Stimulated activated CD8-positive, alpha-beta memory T cell treated with anti-CD3 and anti-CD28 coated beads, Interleukin-12 subunit alpha, Interleukin-12 subunit beta, amount 100 ng/mL, for 4 hours (primary cell): ENCODE data around the gene GFPT1.
A peak's percentile ranks its signal among the peaks of the same experiment; 100 is the strongest.

Experiments
- DNase-seq: peaks from one replicate; pipeline ENCODE4 v3.0.0-alpha.2; 2020; ENCODE audit warnings: low read depth

The GFPT1 gene

DNA sequence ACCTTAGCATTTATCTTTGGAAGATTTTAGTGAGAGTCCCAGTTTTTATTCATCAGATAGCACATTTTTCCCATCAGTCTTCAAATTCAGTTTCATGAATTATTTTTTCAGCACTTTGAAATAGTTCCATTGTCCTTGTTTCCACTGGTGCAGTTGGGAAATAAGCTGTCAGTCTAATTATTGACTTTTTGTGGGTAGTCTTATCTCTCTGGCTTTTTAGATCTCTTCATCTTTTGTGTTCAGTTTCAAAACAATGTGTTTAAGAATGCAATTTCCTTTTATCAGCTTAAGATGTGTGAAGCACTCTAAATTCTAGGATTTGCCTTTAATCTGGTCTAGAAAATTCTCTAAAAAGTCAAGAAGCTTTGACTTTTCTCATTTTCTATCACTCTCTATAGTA is 70.5 kb downstream of the GFPT1 start:
- DNase-seq = no peak

DNA sequence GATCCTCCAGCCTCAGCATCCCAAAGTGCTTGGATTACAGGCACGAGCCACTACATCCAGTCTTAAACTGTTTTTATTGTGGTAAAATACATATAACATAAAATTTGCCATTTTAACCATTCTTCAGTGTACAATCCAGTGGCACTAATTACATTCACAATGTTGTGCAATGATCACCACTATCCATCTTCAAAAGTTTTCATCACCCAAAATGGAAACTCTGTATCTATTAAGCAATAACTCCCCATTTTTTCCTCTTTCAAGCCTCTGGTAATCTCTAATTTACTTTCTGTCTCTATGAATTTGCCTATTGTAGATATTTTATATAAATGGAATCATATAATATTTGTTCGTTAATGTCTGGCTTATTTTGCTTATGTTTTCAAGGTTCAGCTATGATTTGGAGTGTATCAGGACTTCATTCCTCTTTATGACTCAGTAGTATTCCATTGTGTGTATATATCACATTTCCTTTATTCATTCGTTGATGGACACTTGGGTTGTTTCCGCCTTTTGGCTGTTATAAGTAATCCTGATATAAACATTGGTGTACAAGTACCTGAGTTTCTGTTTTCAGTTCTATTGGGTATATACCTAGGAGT is 71.8 kb downstream of the GFPT1 start:
- DNase-seq = no peak

GRCh38 chr2:69311024-69311416 is 76.0 kb downstream of the GFPT1 start:
- DNase-seq = no peak

DNA sequence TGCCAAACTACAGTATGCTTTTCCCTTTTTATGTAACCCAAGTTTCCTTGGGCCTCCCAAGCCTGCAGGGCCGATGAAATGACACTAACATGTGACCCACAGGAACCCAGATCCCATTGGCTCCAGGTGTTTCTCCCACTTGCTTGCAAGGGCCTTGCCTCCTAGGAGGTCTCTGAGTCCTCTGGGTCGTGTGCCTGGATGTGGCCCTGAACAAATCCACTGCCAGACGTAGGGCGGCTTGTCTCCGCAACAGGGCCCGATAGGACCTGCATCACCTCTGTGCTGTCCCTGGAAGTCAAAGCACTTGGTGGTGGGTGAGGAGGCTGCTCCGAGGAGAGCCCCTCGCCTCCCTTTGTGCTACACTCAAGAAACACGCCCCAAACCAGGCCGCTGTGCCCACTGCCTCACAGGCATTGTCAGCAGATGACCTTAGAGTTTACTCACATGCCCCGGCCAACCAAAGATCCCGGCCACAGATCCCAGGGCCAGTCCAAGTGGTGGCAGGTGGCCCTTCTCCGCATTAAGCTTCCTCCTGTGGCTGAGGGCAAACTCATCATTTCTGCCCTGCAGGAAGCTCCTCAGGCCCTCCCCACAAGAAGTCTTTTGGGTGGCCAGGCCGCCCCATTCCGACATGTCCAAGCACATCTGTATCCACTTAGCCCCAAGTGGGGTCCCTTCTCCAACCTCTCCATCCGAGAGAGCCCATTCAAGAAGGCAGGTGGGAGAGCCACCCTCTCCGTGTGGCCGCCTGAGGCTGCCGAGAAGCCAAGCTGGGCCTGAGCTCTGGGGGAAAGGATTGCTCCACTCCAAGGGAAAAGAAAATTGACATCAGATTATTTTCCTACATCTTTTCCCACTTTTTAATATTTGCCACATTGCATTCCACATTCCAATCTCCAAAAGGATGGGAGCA is 76.7 kb downstream of the GFPT1 start:
- DNase-seq = no peak

GRCh38 chr2:69309351-69310110 is 77.5 kb downstream of the GFPT1 start:
- DNase-seq = no peak

DNA sequence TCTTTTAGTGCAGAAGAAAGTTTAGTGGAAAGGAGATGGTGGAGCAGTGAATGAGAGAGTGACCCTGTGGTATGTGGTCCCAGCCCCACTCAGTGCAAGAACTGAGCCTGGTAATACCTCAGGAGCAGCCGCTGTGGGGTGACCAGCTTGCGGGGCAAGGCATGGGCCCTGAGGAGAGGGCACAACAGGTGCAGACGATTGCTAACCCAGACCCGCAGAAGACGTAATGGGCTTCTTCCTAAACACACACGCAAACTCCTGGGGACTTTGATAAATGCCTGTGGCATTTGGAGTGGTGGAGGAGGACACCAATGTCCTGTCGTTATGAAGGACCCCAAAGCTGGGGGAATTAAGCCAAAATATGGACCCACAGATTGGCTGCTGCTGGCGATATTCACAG is 78.7 kb downstream of the GFPT1 start:
- DNase-seq = no peak

DNA sequence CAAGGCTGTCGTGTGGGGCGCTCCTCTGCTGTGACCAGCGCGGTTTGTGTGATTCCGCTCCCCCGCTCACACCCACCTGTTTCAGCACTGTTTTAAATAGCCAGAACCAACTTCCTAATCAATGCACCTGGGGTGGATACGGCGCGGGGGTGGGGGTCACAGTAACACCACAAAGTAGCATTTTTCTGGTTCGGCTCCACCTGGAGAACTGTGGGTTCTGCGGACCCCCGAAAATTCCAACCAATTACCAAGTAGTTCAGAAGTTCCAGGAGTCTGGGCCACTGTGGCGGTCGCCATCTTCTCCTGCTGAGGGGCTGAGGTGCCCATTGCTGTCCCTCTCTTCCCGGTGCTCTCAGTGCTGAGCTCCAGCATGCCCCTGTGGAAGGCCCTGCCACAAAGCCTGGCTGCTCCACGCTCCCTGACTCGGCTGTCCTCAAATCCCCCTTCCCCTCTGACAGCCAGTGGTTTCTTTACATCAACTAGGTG is 79.4 kb downstream of the GFPT1 start:
- DNase-seq = no peak

GRCh38 chr2:69306822-69307578 is 80.0 kb downstream of the GFPT1 start:
- DNase-seq = peak; percentile 43

DNA sequence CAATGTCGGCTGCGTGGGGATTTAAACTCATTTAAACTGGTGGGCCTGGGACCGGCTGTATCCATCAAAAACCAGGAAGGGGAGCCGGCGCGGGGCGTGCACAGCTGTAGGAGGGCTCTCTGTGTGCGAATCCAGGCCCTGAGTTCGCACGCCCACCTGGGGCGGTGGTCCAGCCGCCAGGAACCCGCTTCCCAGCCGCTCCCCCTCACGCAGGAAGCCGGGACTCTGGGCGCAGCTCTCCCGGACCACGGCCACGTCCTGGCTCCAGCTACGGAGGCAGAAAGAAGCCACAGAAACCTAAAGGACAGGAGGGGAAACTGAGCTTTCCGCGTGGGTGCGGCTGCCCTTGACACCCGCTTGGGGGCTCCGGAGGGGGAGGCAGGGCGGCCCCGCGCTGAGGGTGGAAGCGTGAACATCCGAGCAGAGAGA is 80.6 kb downstream of the GFPT1 start:
- no peak for DNase-seq

GRCh38 chr2:69305712-69306392 is 81.2 kb downstream of the GFPT1 start:
- no peak for DNase-seq

DNA sequence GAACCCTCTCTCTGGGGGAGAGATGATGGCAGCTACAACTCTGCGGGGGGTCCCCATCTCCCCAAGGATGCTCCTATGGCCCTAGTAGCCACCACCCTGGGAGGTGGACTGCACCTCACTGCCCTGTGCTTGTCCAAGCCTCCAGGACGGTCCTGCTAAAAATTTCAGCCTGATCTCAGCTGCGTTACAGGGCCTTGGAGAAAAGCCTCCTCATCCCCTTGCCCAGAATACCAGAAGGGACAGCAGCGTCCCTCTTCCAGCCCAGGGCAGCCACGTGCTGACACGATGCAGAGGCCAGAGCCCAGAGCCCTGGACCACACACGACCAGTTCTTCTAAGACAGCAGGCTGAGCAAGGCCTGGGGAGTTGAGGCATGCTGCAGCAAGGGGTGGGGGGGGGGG is 81.9 kb downstream of the GFPT1 start:
- no peak for DNase-seq

GRCh38 chr2:69304656-69305055 is 82.4 kb downstream of the GFPT1 start:
- DNase-seq = no peak

DNA sequence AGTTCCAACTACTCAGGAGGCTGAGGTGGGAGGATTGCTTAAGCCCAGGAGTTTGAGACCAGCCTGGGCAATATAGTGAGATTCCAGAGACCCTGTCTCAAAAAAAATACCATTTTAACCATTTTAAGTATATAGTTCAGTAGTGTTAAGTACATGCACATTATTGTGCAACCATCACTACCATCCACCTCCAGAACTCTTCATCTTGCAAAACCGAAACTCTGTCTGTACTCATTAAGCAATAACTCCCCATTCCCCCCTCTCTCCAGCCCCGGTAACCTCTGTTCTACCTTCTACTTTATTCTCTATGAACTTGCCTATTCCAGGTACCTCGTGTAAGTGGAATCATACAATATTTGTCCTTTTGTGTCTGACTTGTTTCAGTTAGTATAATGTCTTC is 86.4 kb downstream of the GFPT1 start:
- no peak for DNase-seq

DNA sequence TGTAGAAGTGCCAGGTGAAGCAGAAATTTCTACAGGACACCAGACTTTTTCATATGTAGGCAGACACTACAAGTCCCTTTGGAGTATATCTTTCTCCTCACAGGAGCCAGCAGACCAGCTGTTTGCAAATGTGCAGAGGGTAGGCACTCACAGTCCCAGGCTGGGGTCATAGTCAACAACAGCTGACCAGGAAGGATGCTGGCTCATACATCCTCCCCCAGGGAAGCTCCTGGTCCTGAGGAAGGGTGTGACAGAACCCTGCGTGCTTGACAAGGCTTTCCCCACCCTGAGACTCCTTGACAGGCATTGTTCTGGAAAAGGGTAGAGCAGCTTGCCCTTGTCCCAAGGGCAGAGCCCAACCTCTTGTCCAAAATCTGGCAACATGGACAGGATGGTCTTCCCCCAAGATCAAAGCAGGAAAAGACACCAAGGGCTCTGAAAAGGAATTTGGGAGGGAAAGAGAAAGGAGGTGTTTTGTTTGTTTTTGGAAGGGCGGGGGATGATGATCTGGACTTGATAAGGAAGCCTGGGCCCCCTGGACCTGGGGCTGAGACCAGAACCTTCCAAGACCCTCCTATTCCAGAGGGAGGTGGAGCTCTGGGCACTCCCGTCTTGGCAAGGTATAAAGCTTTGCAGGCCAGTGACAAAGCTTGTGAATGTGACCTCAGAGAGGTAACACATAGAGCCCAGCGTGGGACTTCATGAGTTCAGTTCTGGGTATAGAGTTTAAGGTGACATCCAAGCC is 87.1 kb downstream of the GFPT1 start:
- no peak for DNase-seq

GRCh38 chr2:69298862-69299261 is 88.2 kb downstream of the GFPT1 start:
- DNase-seq = no peak

- no peak for DNase-seq
Measured at GRCh38 chr2:69298261-69298660, 88.8 kb downstream of the GFPT1 start.

DNA sequence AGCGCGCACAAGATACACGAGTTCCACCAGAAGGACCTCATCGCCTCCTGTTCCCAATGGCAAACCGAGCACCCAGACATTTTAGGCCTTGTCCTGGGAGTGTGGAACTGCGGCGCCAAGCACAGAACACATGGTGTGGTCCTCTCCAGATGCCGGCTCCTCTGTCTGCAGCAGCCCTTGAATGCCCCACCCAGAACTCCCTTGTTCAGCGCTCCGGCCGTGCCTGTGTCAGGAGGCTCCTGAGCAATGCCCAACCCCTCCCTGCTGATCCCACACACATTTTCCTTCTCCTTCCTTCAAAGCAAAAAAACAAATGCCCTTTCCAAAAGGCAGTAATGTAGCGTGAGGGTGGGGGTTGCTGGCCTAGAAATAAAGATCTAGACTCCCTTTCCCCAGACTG is 89.8 kb downstream of the GFPT1 start:
- no peak for DNase-seq

- DNase-seq = no peak
Measured at GRCh38 chr2:69296421-69296820, 90.6 kb downstream of the GFPT1 start.

DNA sequence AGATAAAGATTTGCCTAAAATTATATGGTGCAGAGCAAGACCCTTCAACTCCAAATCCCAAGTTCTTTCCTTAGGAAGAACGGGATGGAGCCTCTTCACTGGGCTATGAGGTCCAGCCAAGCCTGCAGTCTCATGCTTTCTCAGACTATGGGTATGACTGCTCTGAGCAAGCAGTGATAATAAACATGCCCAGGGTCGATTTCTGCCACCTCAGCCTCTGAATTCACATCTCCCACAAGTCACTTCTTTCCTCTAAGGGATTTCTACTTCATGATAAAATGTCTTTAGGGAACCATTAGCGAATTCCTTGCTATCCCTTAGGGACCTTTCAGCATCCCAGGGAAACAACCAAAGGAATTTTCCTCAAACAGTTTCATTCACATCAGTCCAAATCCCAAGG is 94.8 kb downstream of the GFPT1 start:
- DNase-seq = no peak

DNA sequence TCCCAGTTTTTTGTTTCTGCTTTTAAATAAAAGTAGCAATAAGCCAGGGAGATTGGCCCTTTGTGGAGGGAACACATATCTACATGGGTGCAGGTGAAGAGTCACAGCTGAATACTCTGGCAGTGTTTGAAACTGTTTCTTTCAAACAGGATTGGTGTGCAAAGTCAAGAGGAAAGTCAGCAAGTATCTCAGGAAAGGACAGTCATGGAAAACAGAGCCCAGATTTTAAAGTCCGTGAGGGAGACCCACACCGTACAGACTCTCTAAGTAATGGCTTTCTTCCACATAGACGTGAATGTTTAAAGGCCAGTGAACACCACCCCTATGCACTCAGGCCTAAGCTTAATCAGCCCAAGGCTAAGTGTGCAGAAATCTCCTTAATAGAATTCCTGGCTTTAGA is 95.3 kb downstream of the GFPT1 start:
- no peak for DNase-seq
